Mesendoderm (in vitro differentiated cells): ENCODE results near the gene NAPG.
"Not testable (repeated sequence)": the region's sequence is repeated elsewhere in the genome, so short reads cannot be mapped to it uniquely, and the experiment has no call there.

Experiments used
- DNase-seq: peaks from one replicate; pipeline ENCODE4 v3.0.0; 2013
- H2AK5ac ChIP-seq: 2 replicates; pipeline ENCODE4 v1.6.1; 2013; ENCODE audit warnings: low read length, inconsistent platforms
- H2BK120ac ChIP-seq: 2 replicates; pipeline ENCODE4 v1.6.1; 2013; ENCODE audit warnings: low read depth, mild to moderate bottlenecking, low read length, moderate library complexity, mixed read lengths
- H2BK15ac ChIP-seq: replicated peaks from 2 replicates; pipeline ENCODE4 v1.6.1; 2013; ENCODE audit warnings: low read depth, mild to moderate bottlenecking, moderate library complexity
- H2BK5ac ChIP-seq: 2 replicates; pipeline ENCODE4 v1.6.1; 2013; ENCODE audit warnings: low read length, inconsistent platforms
- H3K18ac ChIP-seq: 2 replicates; pipeline ENCODE4 v1.6.1; 2013; ENCODE audit warnings: mild to moderate bottlenecking, low read length, mixed read lengths
- H3K23ac ChIP-seq: one replicate; pipeline ENCODE4 v1.6.1; 2013; ENCODE audit warnings: low read length
- H3K27ac ChIP-seq: 2 replicates; pipeline ENCODE4 v1.5.1; 2013; ENCODE audit warnings: low read depth, mild to moderate bottlenecking, inconsistent platforms, low read length, moderate library complexity
- H3K27me3 ChIP-seq: 2 replicates; pipeline ENCODE4 v1.6.1; 2013; ENCODE audit warnings: low read length, control low read depth, mild to moderate bottlenecking, inconsistent platforms; ENCODE audit not compliant: insufficient read depth, poor library complexity
- H3K36me3 ChIP-seq: 2 replicates; pipeline ENCODE4 v1.6.1; 2013; ENCODE audit warnings: low read length, inconsistent platforms; ENCODE audit not compliant: control insufficient read depth, insufficient read depth
- H3K4ac ChIP-seq: one replicate; pipeline ENCODE4 v1.6.1; 2013; ENCODE audit warnings: low read depth, mild to moderate bottlenecking, low read length, moderate library complexity
- H3K4me1 ChIP-seq: 2 replicates; pipeline ENCODE4 v1.6.1; 2013; ENCODE audit warnings: low read depth, low read length, inconsistent platforms; ENCODE audit not compliant: control insufficient read depth
- H3K4me2 ChIP-seq: 2 replicates; pipeline ENCODE4 v1.6.1; 2013; ENCODE audit warnings: low read length
- H3K4me3 ChIP-seq: 2 replicates; pipeline ENCODE4 v1.5.1; 2013; ENCODE audit warnings: mild to moderate bottlenecking, low read length
- H3K56ac ChIP-seq: one replicate; pipeline ENCODE4 v1.6.1; 2013; ENCODE audit warnings: low read length
- H3K79me1 ChIP-seq: 2 replicates; pipeline ENCODE4 v1.6.1; 2013; ENCODE audit warnings: low read length, inconsistent platforms
- H3K79me2 ChIP-seq: 2 replicates; pipeline ENCODE4 v1.6.1; 2013; ENCODE audit warnings: mild to moderate bottlenecking, low read length; ENCODE audit not compliant: control insufficient read depth, insufficient read depth
- H3K9ac ChIP-seq: 2 replicates; pipeline ENCODE4 v1.6.1; 2013; ENCODE audit warnings: low read length, inconsistent platforms
- H4K5ac ChIP-seq: one replicate; pipeline ENCODE4 v1.6.1; 2013; ENCODE audit warnings: low read length
- H4K8ac ChIP-seq: one replicate; pipeline ENCODE4 v1.6.1; 2013; ENCODE audit warnings: low read depth, mild to moderate bottlenecking, control low read depth, low read length, moderate library complexity
- WGBS: extraction: QIAGEN DNeasy Blood & Tissue Kit; methylation state at CpG from one replicate; pipeline ENCODE4 v1.1.7; 2013; ENCODE audit warnings: low lambda C conversion rate, missing lambda C conversion rate; ENCODE audit not compliant: insufficient coverage; ENCODE audit errors: extremely low coverage; 5-methylcytosine and 5-hydroxymethylcytosine counted together

The NAPG gene

DNA sequence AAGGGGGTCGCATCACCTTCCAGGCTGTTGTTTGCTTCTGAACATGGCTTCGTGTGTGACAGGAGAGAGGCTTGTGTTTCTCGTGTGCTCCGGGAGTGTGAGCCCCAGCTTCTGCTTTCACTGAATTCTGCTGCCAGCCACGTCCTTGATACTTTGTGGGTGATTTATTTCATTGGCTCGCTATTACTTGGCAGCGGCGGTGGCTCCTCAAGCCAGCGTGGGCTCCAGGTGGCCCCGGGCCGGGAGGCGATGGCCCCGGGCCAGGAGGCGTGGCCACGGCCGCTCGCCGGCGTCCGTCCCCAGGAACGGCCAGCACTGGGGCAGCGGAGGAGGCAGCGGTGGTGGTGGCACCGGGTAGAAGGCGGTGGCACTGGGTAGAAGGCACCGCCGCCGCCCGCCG is 63.1 kb downstream of the NAPG start:
- no peak overlapping the region for H3K18ac ChIP-seq
- H3K36me3 ChIP-seq = no peaks in the 10 kb centered on the region
- H3K27ac ChIP-seq = no peak overlapping the region
- no peak overlapping the region for H3K56ac ChIP-seq
- H3K4ac ChIP-seq = no peak overlapping the region
- WGBS = no CpG with 5 or more reads among the region's 30 CpGs
- no peak overlapping the region for H2AK5ac ChIP-seq
- no peak overlapping the region for H4K5ac ChIP-seq
- no peak for DNase-seq
- H2BK5ac ChIP-seq = no peak overlapping the region
- no peaks in the 10 kb centered on the region for H3K4me1 ChIP-seq
- H3K79me2 ChIP-seq = no peaks in the 10 kb centered on the region
- H2BK15ac ChIP-seq = no peak overlapping the region
- H3K23ac ChIP-seq = no peak overlapping the region
- H3K4me2 ChIP-seq = no peak overlapping the region
- no peak overlapping the region for H4K8ac ChIP-seq
- no peak overlapping the region for H3K9ac ChIP-seq
- no peaks in the 10 kb centered on the region for H3K27me3 ChIP-seq
- no peaks in the 10 kb centered on the region for H3K79me1 ChIP-seq
- H2BK120ac ChIP-seq = no peak overlapping the region
- no peak overlapping the region for H3K4me3 ChIP-seq

DNA sequence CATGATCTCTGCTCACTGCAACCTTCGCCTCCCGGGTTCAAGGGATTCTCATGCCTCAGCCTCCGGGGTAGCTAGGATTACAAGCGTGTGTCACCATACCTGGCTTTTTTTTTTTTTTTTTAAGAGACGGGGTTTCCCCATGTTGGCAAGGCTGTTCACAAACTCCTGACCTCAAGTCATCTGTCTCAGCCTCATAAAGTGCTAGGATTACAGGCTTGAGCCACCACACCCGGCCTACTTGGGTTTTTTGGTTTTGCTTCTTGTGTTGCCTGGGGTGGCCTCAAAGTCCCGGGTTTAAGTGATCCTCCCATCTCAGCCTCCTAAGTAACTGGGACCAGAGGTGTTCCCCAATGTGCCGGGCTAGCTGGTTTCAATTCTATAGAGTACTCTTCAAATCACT is 64.6 kb downstream of the NAPG start:
- Histone ChIP-seq H3K4ac (no peak overlapping the region), H3K4me2 (no peak overlapping the region), H3K18ac (no peak overlapping the region), H3K9ac (no peak overlapping the region), H3K4me1 (no peaks in the 10 kb centered on the region), H3K23ac (no peak overlapping the region), H2BK15ac (no peak overlapping the region), H2BK120ac (no peak overlapping the region), H2AK5ac (no peak overlapping the region), H2BK5ac (no peak overlapping the region), H3K79me1 (no peaks in the 10 kb centered on the region), H3K36me3 (no peaks in the 10 kb centered on the region), H4K8ac (no peak overlapping the region), H3K56ac (no peak overlapping the region), H3K27me3 (no peaks in the 10 kb centered on the region), H3K79me2 (no peaks in the 10 kb centered on the region), H4K5ac (no peak overlapping the region), H3K27ac (no peak overlapping the region), H3K4me3 (no peak overlapping the region)
- WGBS = no CpG with 5 or more reads among the region's 8 CpGs
- no peak for DNase-seq

DNA sequence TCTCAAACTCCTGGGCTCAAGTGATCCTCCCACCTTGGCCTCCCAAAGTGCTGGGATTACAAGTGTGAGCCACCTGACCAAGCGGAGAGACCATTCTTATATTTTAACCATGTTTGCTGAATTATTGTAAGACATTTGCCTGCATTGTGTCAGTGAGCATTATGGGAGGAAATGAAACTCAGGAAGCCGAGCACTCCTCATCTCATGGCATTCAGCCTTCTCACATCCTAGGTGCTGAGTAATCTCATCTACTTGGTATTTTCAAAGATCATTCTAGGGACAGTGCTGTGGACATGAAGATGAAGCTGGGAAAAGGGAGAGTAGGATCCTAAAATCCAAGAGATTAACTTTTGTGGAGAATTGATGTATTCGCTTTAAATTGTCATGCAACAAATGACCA is 66.1 kb downstream of the NAPG start:
- no peak overlapping the region for H3K27ac ChIP-seq
- H3K9ac ChIP-seq = no peak overlapping the region
- no peak overlapping the region for H3K23ac ChIP-seq
- DNase-seq = no peak
- H2BK5ac ChIP-seq = no peak overlapping the region
- no peak overlapping the region for H3K18ac ChIP-seq
- H3K79me2 ChIP-seq = no peaks in the 10 kb centered on the region
- no peak overlapping the region for H3K56ac ChIP-seq
- H2BK120ac ChIP-seq = no peak overlapping the region
- no peak overlapping the region for H3K4ac ChIP-seq
- no peaks in the 10 kb centered on the region for H3K36me3 ChIP-seq
- WGBS = no CpG with 5 or more reads among the region's 3 CpGs
- H3K79me1 ChIP-seq = no peaks in the 10 kb centered on the region
- no peak overlapping the region for H3K4me3 ChIP-seq
- H4K8ac ChIP-seq = no peak overlapping the region
- no peak overlapping the region for H3K4me2 ChIP-seq
- H2AK5ac ChIP-seq = no peak overlapping the region
- H3K27me3 ChIP-seq = no peaks in the 10 kb centered on the region
- no peak overlapping the region for H2BK15ac ChIP-seq
- H3K4me1 ChIP-seq = no peaks in the 10 kb centered on the region
- no peak overlapping the region for H4K5ac ChIP-seq

DNA sequence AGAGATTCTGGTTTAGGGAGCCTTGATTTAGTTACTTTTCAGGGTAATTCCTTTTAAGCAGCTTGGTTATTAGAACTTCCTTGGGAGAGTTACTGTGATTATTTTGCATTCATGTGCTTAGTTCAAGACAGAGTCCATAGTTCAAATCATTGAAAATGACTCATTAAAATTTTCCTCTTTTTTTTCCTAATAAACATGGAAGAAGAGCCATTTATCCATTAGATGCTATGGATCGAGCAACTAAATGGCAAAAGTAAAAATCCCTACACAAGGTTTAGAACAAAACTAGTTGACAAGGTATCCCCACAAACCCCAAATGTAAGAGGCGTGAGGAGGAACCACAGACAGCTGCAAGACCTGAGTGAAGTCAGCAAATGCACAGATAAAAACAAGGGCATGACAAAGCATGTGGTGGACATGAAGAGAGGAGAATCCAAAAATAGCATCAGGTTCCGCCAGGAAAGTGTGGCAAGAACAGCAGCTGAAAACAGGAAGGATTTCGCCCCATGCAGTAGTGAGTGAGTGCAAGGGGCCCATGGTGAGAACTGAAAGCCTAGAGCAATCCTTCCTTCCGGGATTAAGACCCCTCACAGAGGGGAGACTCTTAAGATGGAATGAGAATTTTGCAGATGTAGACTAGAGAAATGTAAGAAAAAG is 67.7 kb downstream of the NAPG start:
- not testable (repeated sequence) for H3K27me3 ChIP-seq, H2BK5ac ChIP-seq, H4K5ac ChIP-seq, H3K23ac ChIP-seq, H3K4me2 ChIP-seq, H2BK120ac ChIP-seq, H2BK15ac ChIP-seq, DNase-seq, H3K4me3 ChIP-seq, H4K8ac ChIP-seq, H3K79me1 ChIP-seq, H3K18ac ChIP-seq, H3K27ac ChIP-seq, H3K36me3 ChIP-seq, H2AK5ac ChIP-seq, H3K4ac ChIP-seq, H3K56ac ChIP-seq, H3K4me1 ChIP-seq, H3K9ac ChIP-seq, H3K79me2 ChIP-seq
- no CpG with 5 or more reads among the region's 5 CpGs for WGBS

DNA sequence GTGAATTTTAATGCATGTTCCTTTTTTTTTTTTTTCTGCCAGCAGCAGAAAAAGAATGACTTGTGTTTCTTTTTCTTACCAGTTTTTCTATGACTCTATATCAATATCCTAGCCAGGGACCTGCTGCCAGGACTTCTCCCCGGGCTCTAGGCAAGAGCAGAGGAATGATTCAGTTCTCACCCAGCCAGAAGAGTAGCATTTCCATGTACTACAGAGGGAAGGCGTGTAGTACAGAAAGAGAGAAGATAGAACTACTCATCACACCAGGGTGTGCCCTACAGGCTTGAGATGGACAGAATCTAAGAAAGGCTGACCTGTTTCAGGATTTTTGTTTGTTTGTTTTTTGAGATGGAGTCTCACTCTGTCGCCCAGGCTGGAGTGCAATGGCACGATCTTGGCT is 70.1 kb downstream of the NAPG start:
- not testable (repeated sequence) for H3K4me2 ChIP-seq, H3K23ac ChIP-seq, H3K18ac ChIP-seq, H3K4ac ChIP-seq, H3K9ac ChIP-seq, H4K8ac ChIP-seq, H3K36me3 ChIP-seq, H2BK15ac ChIP-seq, H3K27ac ChIP-seq, H4K5ac ChIP-seq, H3K79me1 ChIP-seq, DNase-seq, H3K4me1 ChIP-seq, H2BK5ac ChIP-seq, H2BK120ac ChIP-seq, H3K79me2 ChIP-seq, H2AK5ac ChIP-seq, H3K27me3 ChIP-seq, H3K4me3 ChIP-seq, H3K56ac ChIP-seq
- no CpG with 5 or more reads among the region's 4 CpGs for WGBS

DNA sequence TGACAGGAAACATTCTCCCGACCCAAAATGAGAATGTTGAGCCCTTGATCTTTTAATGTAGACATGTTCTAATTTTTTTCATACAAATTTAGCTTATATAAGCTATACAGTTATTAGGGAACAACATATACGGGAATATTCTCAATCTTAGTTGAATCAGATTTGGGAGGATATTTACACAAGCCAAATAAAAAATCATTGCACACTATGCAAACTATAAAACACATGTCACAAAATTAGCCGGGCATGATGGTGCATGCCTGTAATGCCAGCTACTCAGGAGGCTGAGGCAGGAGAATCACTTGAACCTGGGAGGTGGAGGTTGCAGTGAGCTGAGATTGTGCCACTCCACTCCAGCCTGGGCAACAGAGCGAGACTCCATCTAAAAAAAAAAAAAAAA is 71.9 kb downstream of the NAPG start:
- H3K4me3 ChIP-seq, H3K4ac ChIP-seq, H3K36me3 ChIP-seq, H4K5ac ChIP-seq, H3K4me1 ChIP-seq, H2BK15ac ChIP-seq, H3K27ac ChIP-seq, H4K8ac ChIP-seq, H3K79me2 ChIP-seq, H3K18ac ChIP-seq, H3K9ac ChIP-seq, H3K23ac ChIP-seq, H2BK5ac ChIP-seq, H3K27me3 ChIP-seq, H3K79me1 ChIP-seq, H2AK5ac ChIP-seq, H3K4me2 ChIP-seq, H3K56ac ChIP-seq, H2BK120ac ChIP-seq, DNase-seq: not testable (repeated sequence)
- no CpG with 5 or more reads among the region's 4 CpGs for WGBS
